Brain microvascular endothelial cell (primary cell): ENCODE results near the gene GMDS.
A peak's percentile ranks its signal among the peaks of the same experiment; 100 is the strongest.

ENCODE experiments used
- DNase-seq: peaks from one replicate; pipeline ENCODE4 v3.0.0-alpha.2; 2020
- H3K27ac ChIP-seq: fragments of 250-450 bp; sonication (Bioruptor Pico); 2 replicates; pipeline ENCODE4 v1.5.1; 2020; ENCODE audit warnings: mild to moderate bottlenecking, moderate library complexity
- H3K27me3 ChIP-seq: fragments of 250-450 bp; sonication (Bioruptor Pico); replicated peaks from 2 replicates; pipeline ENCODE4 v1.5.1; 2020; ENCODE audit warnings: mild to moderate bottlenecking
- H3K36me3 ChIP-seq: fragments of 250-450 bp; sonication (Bioruptor Pico); replicated peaks from 2 replicates; pipeline ENCODE4 v1.5.1; 2020; ENCODE audit warnings: mild to moderate bottlenecking
- H3K4me3 ChIP-seq: 2 replicates; pipeline ENCODE4 v1.5.1; 2011; ENCODE audit warnings: low read depth, mild to moderate bottlenecking, control low read depth, low read length, moderate library complexity
- in situ Hi-C: cut with HindIII; loops from 2 replicates; pipeline ENCODE4 v1.10.0; 2017; ENCODE audit warnings: low sequenced_read_pairs, low pct_ligation_motif_present
- TF ChIP-seq, protein P1 (sequence below): IDR thresholded peaks from 2 replicates; pipeline ENCODE4 v1.5.1; 2011; ENCODE audit warnings: low read depth, mild to moderate bottlenecking, moderate library complexity, low read length, control low read depth, inconsistent platforms; ENCODE audit errors: missing control alignments

The GMDS gene

GRCh38 chr6:1764397-1764987 lies 480.9 kb downstream of the GMDS start:
- H3K27me3 ChIP-seq = no peaks in the 10 kb centered on the region

DNA sequence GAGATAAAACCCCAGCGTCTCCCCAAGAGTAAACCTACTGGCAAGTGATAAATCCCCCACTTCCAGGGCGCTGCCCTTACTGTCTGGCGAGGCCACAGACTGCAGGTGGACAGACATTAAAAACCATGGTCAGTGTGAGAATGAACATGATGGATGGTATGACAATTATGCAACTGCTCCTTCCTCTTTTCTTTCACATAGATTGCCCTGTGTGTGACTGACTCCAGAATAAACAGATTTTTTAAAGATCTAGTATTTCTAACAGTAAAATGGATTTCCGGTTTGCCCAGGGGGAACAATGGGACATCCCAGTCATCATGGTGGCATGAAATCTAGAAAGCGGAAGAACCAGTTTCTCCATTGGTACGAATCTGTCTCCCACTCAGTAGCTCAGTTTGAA lies 482.0 kb downstream of the GMDS start:
- no peak for DNase-seq
- no peak overlapping the region for H3K4me3 ChIP-seq
- in situ Hi-C loops = no loop called here
- H3K27ac ChIP-seq = no peak overlapping the region
- no peaks in the 10 kb centered on the region for H3K27me3 ChIP-seq
- TF ChIP-seq, protein P1, sequence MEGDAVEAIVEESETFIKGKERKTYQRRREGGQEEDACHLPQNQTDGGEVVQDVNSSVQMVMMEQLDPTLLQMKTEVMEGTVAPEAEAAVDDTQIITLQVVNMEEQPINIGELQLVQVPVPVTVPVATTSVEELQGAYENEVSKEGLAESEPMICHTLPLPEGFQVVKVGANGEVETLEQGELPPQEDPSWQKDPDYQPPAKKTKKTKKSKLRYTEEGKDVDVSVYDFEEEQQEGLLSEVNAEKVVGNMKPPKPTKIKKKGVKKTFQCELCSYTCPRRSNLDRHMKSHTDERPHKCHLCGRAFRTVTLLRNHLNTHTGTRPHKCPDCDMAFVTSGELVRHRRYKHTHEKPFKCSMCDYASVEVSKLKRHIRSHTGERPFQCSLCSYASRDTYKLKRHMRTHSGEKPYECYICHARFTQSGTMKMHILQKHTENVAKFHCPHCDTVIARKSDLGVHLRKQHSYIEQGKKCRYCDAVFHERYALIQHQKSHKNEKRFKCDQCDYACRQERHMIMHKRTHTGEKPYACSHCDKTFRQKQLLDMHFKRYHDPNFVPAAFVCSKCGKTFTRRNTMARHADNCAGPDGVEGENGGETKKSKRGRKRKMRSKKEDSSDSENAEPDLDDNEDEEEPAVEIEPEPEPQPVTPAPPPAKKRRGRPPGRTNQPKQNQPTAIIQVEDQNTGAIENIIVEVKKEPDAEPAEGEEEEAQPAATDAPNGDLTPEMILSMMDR = no peak
- H3K36me3 ChIP-seq = no peaks in the 10 kb centered on the region

More at GRCh38 chr6:1764397-1764987, 480.9 kb downstream of the GMDS start:
- TF ChIP-seq, protein P1 = no peak
- Histone ChIP-seq H3K27ac (peak overlapping the region; percentile 21), H3K4me3 (no peak overlapping the region), H3K36me3 (no peaks in the 10 kb centered on the region)
- no peak for DNase-seq
- in situ Hi-C loops = no loop called here

- H3K27me3 ChIP-seq = no peaks in the 10 kb centered on the region
- no peak overlapping the region for H3K4me3 ChIP-seq
- in situ Hi-C loops = no loop called here
- H3K36me3 ChIP-seq = no peaks in the 10 kb centered on the region
- no peak overlapping the region for H3K27ac ChIP-seq
- no peak for DNase-seq
- TF ChIP-seq, protein P1 = no peak
These were observed 483.2 kb downstream of the GMDS start for GRCh38 chr6:1762203-1762602.

- DNase-seq = no peak
- no peak overlapping the region for H3K4me3 ChIP-seq
- in situ Hi-C loops = no loop called here
- TF ChIP-seq, protein P1 = no peak
- H3K27me3 ChIP-seq = no peaks in the 10 kb centered on the region
- H3K27ac ChIP-seq = no peak overlapping the region
- H3K36me3 ChIP-seq = no peaks in the 10 kb centered on the region
These were observed 483.9 kb downstream of the GMDS start for GRCh38 chr6:1761477-1761877.

DNA sequence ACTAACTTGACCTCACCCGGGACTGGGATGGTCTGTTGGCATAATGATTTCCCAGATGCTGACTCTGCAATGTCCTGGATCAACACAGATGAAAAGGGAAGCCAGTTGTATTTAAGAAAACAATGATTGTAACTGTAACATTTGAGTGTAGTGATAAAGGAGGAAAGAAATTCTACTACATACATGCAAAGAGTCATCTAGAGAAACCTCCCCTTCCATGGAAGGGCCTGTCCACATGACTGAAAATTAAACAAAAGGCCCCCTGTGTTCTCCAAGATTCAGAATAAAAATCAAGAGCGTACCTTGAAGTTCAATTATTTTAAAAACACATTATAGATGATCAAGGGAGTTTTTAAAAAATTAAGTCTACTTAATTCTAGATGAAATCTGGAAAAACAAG lies 484.5 kb downstream of the GMDS start:
- DNase-seq = no peak
- in situ Hi-C loops = no loop called here
- H3K27me3 ChIP-seq = no peaks in the 10 kb centered on the region
- H3K27ac ChIP-seq = no peak overlapping the region
- TF ChIP-seq, protein P1 = no peak
- H3K4me3 ChIP-seq = no peak overlapping the region
- H3K36me3 ChIP-seq = no peaks in the 10 kb centered on the region

- H3K4me3 ChIP-seq = no peak overlapping the region
- in situ Hi-C loops = no loop called here
- no peak overlapping the region for H3K27ac ChIP-seq
- H3K27me3 ChIP-seq = no peaks in the 10 kb centered on the region
- H3K36me3 ChIP-seq = no peaks in the 10 kb centered on the region
- no peak for DNase-seq
- TF ChIP-seq, protein P1 = no peak
These were observed 485.5 kb downstream of the GMDS start for GRCh38 chr6:1759870-1760269.
